Astrocyte of the spinal cord (primary cell): ENCODE data around the gene FHL2.

Source experiments
- DNase-seq: peaks from one replicate; pipeline ENCODE4 v3.0.0; 2011; ENCODE audit warnings: low read depth, low spot score
- H3K4me3 ChIP-seq: 2 replicates; pipeline ENCODE4 v1.5.1; 2011; ENCODE audit warnings: low read depth, mild to moderate bottlenecking, low read length, moderate library complexity
- in situ Hi-C: cut with HindIII; loops from 2 replicates; pipeline ENCODE4 v1.10.0; 2017; ENCODE audit warnings: low sequenced_read_pairs
- TF ChIP-seq, protein P1 (sequence below): IDR thresholded peaks from 2 replicates; pipeline ENCODE4 v1.5.1; 2012; ENCODE audit warnings: low read depth, mild to moderate bottlenecking, low read length, inconsistent platforms

The FHL2 gene

DNA sequence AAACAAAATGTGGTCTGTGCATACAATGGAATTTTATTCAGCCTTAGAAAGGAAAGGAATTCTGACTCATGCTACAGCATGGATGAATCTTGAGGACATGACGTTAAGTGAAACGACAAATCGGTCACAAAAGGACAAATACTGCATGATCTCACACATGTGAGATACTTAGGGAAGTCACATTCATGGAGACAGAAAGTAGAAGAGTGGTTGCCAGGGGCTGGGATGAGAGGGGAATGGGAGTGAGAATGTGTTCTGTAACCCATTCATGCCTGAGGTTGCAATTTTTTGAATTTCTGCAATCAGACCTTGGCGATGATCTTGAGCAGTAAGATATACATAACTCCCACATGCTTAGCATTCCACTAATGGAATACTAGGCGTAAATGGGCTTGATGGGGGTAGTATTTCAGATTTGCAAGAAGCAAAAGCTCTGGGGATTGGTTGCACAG is 22.0 kb downstream of the FHL2 start:
- in situ Hi-C loops, result no loop called here
- no peak overlapping the region for H3K4me3 ChIP-seq
- TF ChIP-seq, protein P1, sequence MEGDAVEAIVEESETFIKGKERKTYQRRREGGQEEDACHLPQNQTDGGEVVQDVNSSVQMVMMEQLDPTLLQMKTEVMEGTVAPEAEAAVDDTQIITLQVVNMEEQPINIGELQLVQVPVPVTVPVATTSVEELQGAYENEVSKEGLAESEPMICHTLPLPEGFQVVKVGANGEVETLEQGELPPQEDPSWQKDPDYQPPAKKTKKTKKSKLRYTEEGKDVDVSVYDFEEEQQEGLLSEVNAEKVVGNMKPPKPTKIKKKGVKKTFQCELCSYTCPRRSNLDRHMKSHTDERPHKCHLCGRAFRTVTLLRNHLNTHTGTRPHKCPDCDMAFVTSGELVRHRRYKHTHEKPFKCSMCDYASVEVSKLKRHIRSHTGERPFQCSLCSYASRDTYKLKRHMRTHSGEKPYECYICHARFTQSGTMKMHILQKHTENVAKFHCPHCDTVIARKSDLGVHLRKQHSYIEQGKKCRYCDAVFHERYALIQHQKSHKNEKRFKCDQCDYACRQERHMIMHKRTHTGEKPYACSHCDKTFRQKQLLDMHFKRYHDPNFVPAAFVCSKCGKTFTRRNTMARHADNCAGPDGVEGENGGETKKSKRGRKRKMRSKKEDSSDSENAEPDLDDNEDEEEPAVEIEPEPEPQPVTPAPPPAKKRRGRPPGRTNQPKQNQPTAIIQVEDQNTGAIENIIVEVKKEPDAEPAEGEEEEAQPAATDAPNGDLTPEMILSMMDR, result no peak
- peak; percentile 83 for DNase-seq

DNA sequence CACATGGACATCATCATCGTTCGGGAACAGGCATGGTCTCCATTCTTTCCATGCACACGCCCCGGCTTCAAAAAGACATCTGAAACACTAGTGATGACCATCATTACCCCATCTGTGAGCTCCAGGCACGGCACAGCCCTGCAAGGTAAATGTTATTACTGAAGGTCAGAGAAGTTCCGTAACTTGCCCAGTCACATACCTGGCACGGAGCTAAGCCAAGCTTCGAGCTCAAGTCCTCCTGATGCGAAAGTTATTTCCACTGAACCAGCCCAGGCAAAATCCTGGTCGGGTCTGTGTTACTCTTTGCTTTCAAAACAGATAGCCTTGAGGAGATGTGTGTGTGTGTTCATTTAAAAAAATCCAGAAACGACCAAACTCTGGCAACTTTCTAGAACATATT is 22.8 kb downstream of the FHL2 start:
- no peak for DNase-seq
- no peak overlapping the region for H3K4me3 ChIP-seq
- in situ Hi-C loops, result no loop called here
- TF ChIP-seq, protein P1, result no peak

DNA sequence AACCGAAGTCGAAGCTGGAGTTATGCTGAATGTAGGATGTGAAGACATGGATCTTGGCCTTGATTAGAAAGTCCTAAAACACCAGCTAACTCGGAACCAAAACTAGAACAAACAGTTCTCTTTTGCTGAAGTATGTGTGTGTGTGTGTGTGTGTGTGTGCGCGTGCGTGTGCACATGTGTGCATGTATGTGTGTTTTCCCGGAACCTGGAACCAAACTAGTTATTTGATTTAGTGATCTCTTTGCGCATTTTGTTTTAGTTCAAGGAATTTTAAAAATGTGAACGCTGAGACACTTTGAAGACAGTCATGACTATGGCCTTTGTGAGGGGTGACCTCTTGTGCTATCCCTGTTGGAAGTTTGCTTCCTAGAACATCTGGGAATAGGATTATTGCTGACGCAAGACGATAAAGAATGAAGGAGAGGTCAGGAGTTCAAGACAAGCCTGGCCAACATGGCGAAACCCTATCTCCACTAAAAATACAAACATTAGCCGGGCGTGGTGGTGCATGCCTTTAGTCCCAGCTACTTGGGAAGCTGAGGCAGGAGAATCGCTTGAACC is 23.8 kb downstream of the FHL2 start:
- TF ChIP-seq, protein P1, result no peak

DNA sequence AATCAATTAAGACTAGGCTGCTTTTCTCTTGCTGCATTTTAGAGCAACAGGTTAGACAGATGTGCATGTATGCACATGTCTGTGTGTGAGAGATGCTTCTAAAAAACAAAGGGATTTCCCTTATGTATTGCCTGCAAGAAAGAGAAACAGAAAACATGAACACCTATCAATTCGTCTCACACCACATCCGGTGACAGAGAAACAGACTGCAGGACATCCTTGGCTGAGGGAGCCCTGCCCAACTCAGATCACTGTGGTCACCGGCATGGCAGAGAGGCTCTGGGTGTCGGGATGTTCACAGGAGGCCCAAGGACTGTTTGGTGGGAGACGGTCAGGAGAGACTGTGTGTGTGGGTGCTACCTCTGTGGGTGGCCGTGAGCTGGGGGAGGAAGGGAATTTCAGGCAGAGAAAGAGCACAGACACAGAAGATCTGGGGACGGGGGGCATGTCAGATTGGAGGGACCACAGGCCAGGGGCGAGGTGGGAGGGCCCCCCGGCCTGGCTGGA is 24.9 kb downstream of the FHL2 start:
- TF ChIP-seq, protein P1, result no peak
- in situ Hi-C loops, result no loop called here
- DNase-seq, result no peak
- H3K4me3 ChIP-seq, result no peak overlapping the region

More for the DNA sequence above, 23.8 kb downstream of the FHL2 start:
- DNase-seq, result peak; percentile 82
- no peak overlapping the region for H3K4me3 ChIP-seq
- in situ Hi-C loops, result no loop called here

DNA sequence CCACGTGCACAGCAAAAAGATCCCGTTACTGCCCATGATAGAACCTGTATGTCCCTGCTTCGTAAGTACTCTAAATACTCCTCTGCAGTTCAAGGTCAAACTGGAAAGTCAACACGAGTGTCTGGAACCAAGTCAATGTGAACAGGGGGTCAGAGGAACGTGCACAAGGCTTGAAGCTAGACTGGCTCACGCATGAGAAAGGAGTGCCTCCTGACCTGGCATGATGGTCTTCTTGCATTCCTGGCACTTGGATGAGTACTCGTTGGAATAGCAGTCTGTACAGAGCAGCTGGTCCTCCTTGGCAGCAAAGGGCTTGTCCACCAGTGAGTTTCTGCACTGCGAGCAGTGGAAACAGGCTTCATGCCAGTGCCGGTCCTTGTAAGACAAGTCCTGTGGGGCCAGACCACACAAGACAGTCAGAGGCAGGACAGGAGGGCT is 25.5 kb downstream of the FHL2 start:
- DNase-seq, result no peak
- no peak overlapping the region for H3K4me3 ChIP-seq
- TF ChIP-seq, protein P1, result no peak
- in situ Hi-C loops, result no loop called here

DNA sequence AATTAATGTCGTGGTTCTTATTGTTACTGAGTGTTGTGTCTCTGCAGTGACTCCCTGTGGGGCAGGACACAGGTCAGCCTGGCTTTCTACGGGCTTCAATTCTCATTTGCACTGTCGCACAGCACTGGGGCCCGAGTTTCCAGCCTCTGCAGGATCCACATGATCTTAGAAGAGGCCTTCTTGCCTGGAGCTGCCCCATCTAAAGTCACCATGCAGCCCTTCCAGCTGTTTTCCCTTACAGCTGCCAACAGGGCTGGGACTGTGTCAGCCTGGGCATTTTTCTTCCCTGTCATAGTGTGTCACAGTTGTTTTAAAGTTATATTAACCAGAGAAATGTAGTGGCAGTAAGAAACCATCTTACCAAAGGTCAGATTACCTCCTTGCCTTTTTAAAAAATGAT is 27.0 kb downstream of the FHL2 start:
- in situ Hi-C loops, result no loop called here
- TF ChIP-seq, protein P1, result no peak
- no peak overlapping the region for H3K4me3 ChIP-seq
- DNase-seq, result no peak
